Vagina (tissue), 2 donors: ENCODE data around the gene GATAD2A. TPM values are rescaled to one million over a fixed set of nuclear protein-coding genes. Genes with fewer than 3 reads are reported as not detected.
A peak's percentile ranks its signal among the peaks of the same experiment; 100 is the strongest.

Experiments used
- DNase-seq, 2 donors: peaks; one replicate each; pipeline ENCODE4 v3.0.0-alpha.2; 2017; ENCODE audit errors: extremely low spot score in 2 of 2
- H3K27ac ChIP-seq: fragments of 200-600 bp; sonication (generic); one replicate; pipeline ENCODE4 v1.5.1; 2019
- H3K27me3 ChIP-seq: fragments of 200-600 bp; sonication (generic); one replicate; pipeline ENCODE4 v1.5.1; 2019
- H3K36me3 ChIP-seq, 2 donors: fragments of 200-600 bp; sonication (generic); one replicate each; pipeline ENCODE4 v1.5.1; 2017 to 2019
- H3K4me1 ChIP-seq: fragments of 200-600 bp; sonication (generic); one replicate; pipeline ENCODE4 v1.5.1; 2019
- H3K4me3 ChIP-seq, 2 donors: fragments of 200-600 bp; sonication (generic); 1 replicate in 1 of 2; 2 replicates in 1 of 2; pipeline ENCODE4 v1.5.1; 2016 to 2019
- H3K9me3 ChIP-seq: fragments of 200-600 bp; sonication (generic); one replicate; pipeline ENCODE4 v1.5.1; 2019
- POLR2A ChIP-seq, 2 donors: fragments of 450-650 bp; IDR thresholded peaks; one replicate each; pipeline ENCODE4 v1.6.1; 2017; ENCODE audit warnings: antibody characterized with exemption in 2 of 2, mild to moderate bottlenecking in 2 of 2, moderate library complexity in 2 of 2
- POLR2AphosphoS5 ChIP-seq, 2 donors: sonication (generic); formaldehyde crosslinking; IDR thresholded peaks; one replicate each; pipeline ENCODE4 v1.9.0; 2017; ENCODE audit warnings: antibody characterized with exemption in 2 of 2, mild to moderate bottlenecking in 2 of 2, low read depth in 1 of 2; ENCODE audit not compliant: insufficient read depth in 1 of 2
- intact Hi-C: fragments of 100-400 bp; cut with DNase I; formaldehyde crosslinking; loops from one replicate; pipeline ENCODE4 v1.15.1; 2023
- total RNA-seq: library from RNA; depleted of rRNA; stranded (reverse); fragments of >200 nt; gene quantifications from one replicate; pipeline ENCODE4 v1.2.3, GENCODE V29; 2016
- TF ChIP-seq, protein P1 (sequence below), 3 experiments: fragments of 450-650 bp in 2 of 3; fragments of 200-600 bp in 1 of 3; sonication (generic) in 1 of 3; IDR thresholded peaks; one replicate each; pipeline ENCODE4 v1.5.1; 2017 to 2019; ENCODE audit warnings: antibody characterized with exemption in 3 of 3, mild to moderate bottlenecking in 2 of 3, moderate library complexity in 2 of 3

GATAD2A gene
- total RNA-seq, 1 donor from 2014 or later: 49.6 TPM

DNA sequence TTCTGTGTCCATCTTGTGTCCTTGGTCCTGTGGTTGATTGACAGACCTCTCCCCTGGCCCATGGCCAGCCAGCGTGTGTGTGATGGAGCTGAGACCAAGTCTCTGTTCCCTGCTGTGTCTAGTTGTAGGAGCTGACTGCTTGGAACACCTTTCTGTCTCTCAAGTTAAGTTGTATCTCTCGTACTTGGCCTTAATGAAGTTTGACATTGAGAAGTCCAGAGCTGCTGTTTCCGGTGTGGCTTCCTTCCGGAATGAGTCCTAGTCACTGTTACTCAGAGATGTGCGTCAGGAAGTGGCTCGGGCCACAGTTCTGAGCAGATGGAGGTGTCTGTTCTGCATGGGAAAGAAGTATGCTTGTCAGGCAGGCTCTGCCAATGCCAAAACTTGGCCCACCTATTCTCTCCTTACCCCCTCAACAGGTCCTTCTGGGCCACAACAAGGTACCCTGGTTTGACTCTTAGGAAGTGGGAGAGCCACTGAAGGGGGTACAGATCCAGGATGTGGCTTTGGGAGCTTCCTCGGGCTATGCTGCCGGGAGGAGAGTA is 54.3 kb downstream of the GATAD2A start:
- Histone ChIP-seq H3K9me3 (no peaks in the 10 kb centered on the region), H3K36me3 (no peaks in the 10 kb centered on the region), H3K27me3 (no peaks in the 10 kb centered on the region), H3K4me1 (peaks cover 76% of the 10 kb centered on the region), H3K4me3 (no peak overlapping the region), H3K27ac (peak overlapping the region; percentile 74)
- no peak for DNase-seq
- intact Hi-C loops: no loop called here
- TF ChIP-seq, protein P1, sequence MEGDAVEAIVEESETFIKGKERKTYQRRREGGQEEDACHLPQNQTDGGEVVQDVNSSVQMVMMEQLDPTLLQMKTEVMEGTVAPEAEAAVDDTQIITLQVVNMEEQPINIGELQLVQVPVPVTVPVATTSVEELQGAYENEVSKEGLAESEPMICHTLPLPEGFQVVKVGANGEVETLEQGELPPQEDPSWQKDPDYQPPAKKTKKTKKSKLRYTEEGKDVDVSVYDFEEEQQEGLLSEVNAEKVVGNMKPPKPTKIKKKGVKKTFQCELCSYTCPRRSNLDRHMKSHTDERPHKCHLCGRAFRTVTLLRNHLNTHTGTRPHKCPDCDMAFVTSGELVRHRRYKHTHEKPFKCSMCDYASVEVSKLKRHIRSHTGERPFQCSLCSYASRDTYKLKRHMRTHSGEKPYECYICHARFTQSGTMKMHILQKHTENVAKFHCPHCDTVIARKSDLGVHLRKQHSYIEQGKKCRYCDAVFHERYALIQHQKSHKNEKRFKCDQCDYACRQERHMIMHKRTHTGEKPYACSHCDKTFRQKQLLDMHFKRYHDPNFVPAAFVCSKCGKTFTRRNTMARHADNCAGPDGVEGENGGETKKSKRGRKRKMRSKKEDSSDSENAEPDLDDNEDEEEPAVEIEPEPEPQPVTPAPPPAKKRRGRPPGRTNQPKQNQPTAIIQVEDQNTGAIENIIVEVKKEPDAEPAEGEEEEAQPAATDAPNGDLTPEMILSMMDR (IDR thresholded peaks at IDR 0.05): no peak
- no peak for TF ChIP-seq POLR2AphosphoS5 (IDR thresholded peaks at IDR 0.05; ENCODE audit: insufficient read depth in 1 of 2, low read depth in 1 of 2)
- TF ChIP-seq POLR2A (IDR thresholded peaks at IDR 0.05): no peak

DNA sequence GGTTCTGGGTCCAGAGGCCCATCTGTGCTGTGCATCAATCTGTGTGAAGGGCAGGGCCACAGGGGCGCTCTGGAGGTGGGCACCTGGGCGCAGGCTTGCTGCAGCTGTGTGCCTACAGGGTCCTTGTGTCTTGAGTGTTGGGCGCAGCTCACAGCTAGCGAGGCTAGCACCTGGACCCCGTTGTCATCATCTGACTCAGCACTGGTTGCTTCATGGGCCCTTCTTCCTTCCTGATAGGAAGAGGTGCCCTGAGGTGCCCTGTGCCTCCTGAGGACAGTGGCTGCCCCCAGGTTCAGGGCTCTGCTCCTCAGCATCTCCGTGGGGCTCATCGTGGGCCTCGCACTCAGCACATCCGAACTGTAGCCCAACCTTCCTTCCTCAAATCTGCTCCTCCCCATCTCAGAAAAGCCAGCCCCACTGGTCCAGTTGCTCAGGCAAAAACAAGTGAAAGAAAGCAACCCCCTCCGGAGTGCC is 54.8 kb downstream of the GATAD2A start:
- intact Hi-C loops: no loop called here
- peaks cover 78% of the 10 kb centered on the region for H3K4me1 ChIP-seq

DNA sequence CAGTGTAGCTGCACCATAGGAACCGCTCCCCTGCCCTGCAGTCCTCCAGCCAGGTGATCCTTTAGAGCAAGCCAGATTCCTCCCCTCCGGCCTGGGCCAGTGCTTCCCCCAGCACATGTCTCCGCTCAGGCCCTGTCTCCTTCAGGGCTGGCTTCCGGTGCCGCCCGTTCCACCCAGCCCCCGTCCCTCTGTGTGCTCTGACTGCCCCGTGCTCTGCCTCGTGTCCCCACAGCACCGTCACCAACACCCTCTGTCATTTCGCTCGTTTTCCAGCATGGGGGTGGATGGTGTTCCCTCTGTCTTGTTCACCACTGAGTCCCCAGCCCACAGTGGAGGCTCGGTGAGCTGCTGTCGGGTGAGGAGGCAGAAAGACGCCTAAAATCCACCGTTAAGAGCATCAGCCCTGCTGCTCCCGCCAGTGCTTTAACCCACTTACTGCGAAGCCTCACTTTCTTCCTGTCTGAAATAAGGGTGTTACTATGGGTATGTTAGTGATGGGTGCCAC is 55.3 kb downstream of the GATAD2A start:
- Histone ChIP-seq H3K27ac (peak overlapping the region; percentile 74), H3K36me3 (peaks cover 0 to 5% of the 10 kb centered on the region in 2 donors), H3K4me1 (peaks cover 78% of the 10 kb centered on the region), H3K4me3 (peak overlapping the region in 1 of 2 donors; percentile 21), H3K9me3 (no peaks in the 10 kb centered on the region), H3K27me3 (no peaks in the 10 kb centered on the region)
- intact Hi-C loops: no loop called here
- DNase-seq: no peak
- TF ChIP-seq POLR2A (IDR thresholded peaks at IDR 0.05) (no peak), POLR2AphosphoS5 (IDR thresholded peaks at IDR 0.05; ENCODE audit: insufficient read depth in 1 of 2, low read depth in 1 of 2) (peak in 1 of 2 donors; percentile 58)

More for the DNA sequence above, 54.8 kb downstream of the GATAD2A start:
- no peak for DNase-seq
- Histone ChIP-seq H3K36me3 (no peaks in the 10 kb centered on the region), H3K9me3 (no peaks in the 10 kb centered on the region), H3K4me3 (peak overlapping the region in 1 of 2 donors; percentile 21), H3K27ac (peak overlapping the region; percentile 74), H3K27me3 (no peaks in the 10 kb centered on the region)
- TF ChIP-seq POLR2A (IDR thresholded peaks at IDR 0.05) (no peak), POLR2AphosphoS5 (IDR thresholded peaks at IDR 0.05; ENCODE audit: insufficient read depth in 1 of 2, low read depth in 1 of 2) (no peak)
- TF ChIP-seq, protein P1 (IDR thresholded peaks at IDR 0.05): no peak

DNA sequence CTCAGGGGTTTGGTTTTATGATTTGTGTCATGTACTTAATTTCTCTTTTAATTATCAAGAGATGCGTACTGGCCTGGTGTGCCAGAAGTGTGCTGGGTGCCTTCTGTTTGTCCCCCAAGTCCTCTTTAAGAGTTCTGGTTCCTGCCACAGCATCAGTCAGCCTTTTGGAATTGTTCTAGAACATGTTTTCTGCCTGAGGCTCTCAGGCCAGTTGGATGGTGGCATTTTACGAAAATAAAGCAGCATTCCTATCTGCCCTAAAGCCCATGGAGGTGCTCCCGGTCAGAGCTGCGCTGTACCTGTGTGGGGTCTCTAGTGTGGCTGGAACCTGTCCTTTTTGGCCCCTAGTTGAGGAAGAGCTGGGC is 55.8 kb downstream of the GATAD2A start:
- peaks cover 78% of the 10 kb centered on the region for H3K4me1 ChIP-seq
- peak overlapping the region; percentile 74 for H3K27ac ChIP-seq
- peak overlapping the region in 1 of 2 donors; percentile 5 for H3K4me3 ChIP-seq
- intact Hi-C loops: no loop called here
- no peak for DNase-seq
- TF ChIP-seq, protein P1 (IDR thresholded peaks at IDR 0.05): no peak
- TF ChIP-seq POLR2AphosphoS5 (IDR thresholded peaks at IDR 0.05; ENCODE audit: insufficient read depth in 1 of 2, low read depth in 1 of 2) (no peak), POLR2A (IDR thresholded peaks at IDR 0.05) (no peak)
- peaks cover 0 to 10% of the 10 kb centered on the region in 2 donors for H3K36me3 ChIP-seq
- no peaks in the 10 kb centered on the region for H3K27me3 ChIP-seq
- no peaks in the 10 kb centered on the region for H3K9me3 ChIP-seq

DNA sequence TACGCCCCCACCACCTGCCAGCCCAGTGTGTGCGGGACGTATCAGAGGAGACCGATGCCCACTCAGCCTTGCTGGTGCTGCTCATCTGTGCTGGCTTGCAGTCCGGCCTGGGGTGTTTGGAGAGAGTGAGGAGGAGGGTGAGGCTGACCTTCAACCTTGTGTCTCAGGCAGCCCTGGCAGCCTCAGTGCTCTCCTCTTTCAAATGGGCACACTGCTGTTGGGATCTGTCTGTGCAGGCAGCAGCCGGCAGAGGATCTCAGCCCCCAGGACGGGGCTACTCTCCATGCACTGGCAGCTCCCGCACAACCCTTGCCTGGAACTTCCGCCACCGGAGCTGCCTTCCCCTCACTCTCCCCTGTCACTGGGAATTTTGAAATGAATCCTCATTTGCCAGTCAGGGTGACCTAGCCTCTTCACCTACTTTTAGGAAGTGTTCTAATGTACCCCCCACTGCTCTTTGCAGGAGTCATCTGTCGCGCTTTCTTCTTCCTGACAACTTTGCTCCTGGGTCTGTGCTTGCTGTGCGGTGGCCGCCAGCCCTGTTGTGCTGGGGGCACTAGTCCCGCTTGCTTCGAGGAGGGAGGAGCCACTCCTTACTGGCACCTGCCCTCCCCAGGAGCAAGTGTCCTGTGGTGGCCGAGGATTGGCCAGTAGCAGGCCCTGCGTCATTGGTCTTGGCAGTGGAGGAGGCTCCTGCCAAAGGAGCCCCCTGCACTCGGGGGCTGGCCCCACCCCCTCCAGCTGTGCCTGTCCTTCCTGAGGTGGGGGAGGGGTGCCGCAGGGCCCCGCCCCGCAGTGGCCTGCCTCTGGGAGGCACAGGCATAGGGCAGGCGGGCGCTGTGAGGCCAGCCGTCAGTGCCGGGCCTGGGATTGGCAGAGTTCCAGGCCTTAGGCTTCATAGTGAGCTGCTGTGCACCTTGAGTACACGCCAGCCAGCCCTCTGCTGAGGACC is 56.5 kb downstream of the GATAD2A start:
- Histone ChIP-seq H3K27ac (peak overlapping the region; percentile 74), H3K4me3 (peak overlapping the region; percentile 5 to 6), H3K36me3 (peaks cover 0 to 16% of the 10 kb centered on the region in 2 donors), H3K4me1 (peaks cover 78% of the 10 kb centered on the region), H3K27me3 (no peaks in the 10 kb centered on the region), H3K9me3 (no peaks in the 10 kb centered on the region)
- peak; percentile 20 to 55 for TF ChIP-seq POLR2AphosphoS5 (IDR thresholded peaks at IDR 0.05; ENCODE audit: insufficient read depth in 1 of 2, low read depth in 1 of 2)
- TF ChIP-seq, protein P1 (IDR thresholded peaks at IDR 0.05): no peak
- no peak for TF ChIP-seq POLR2A (IDR thresholded peaks at IDR 0.05)
- intact Hi-C loops: no loop called here
- DNase-seq: no peak
